H9 (cell line): ENCODE data around the gene USP40. TPM values are rescaled to one million over a fixed set of nuclear protein-coding genes. Genes with fewer than 3 reads are reported as not detected.

Experiments used
- DNase-seq: peaks from one replicate; pipeline ENCODE4 v3.0.0-alpha.2; 2017
- H2AFZ ChIP-seq: one replicate; pipeline ENCODE4 v1.6.1; 2013; ENCODE audit warnings: mild to moderate bottlenecking, low read length, control low read depth, moderate library complexity
- H2AK5ac ChIP-seq: 2 replicates; pipeline ENCODE4 v1.6.1; 2013; ENCODE audit warnings: low read length, control low read depth, mixed read lengths; ENCODE audit not compliant: insufficient read length
- H2BK120ac ChIP-seq: one replicate; pipeline ENCODE4 v1.6.1; 2013; ENCODE audit warnings: low read depth, mild to moderate bottlenecking, low read length, control low read depth, inconsistent platforms; ENCODE audit not compliant: poor library complexity, severe bottlenecking
- H2BK12ac ChIP-seq: 2 replicates; pipeline ENCODE4 v1.6.1; 2013; ENCODE audit warnings: low read length, control low read depth, mixed read lengths, low read depth; ENCODE audit not compliant: insufficient read length
- H2BK15ac ChIP-seq: 2 replicates; pipeline ENCODE4 v1.6.1; 2013; ENCODE audit warnings: low read depth, low read length, control low read depth
- H2BK20ac ChIP-seq: one replicate; pipeline ENCODE4 v1.6.1; 2013; ENCODE audit warnings: low read depth, mild to moderate bottlenecking, low read length, control low read depth, inconsistent platforms; ENCODE audit not compliant: poor library complexity, severe bottlenecking
- H2BK5ac ChIP-seq: 2 replicates; pipeline ENCODE4 v1.6.1; 2013; ENCODE audit warnings: low read length, control low read depth, mixed read lengths; ENCODE audit not compliant: insufficient read length
- H3K14ac ChIP-seq: 2 replicates; pipeline ENCODE4 v1.6.1; 2013; ENCODE audit warnings: low read length, control low read depth; ENCODE audit not compliant: insufficient read depth
- H3K18ac ChIP-seq: 2 replicates; pipeline ENCODE4 v1.6.1; 2013; ENCODE audit warnings: low read depth, mild to moderate bottlenecking, mixed read lengths, low read length, control low read depth; ENCODE audit not compliant: insufficient read length
- H3K23ac ChIP-seq: 2 replicates; pipeline ENCODE4 v1.6.1; 2013; ENCODE audit warnings: low read length, control low read depth, mixed read lengths, low read depth; ENCODE audit not compliant: insufficient read length
- H3K23me2 ChIP-seq: 2 replicates; pipeline ENCODE4 v1.6.1; 2013; ENCODE audit warnings: low read depth, mild to moderate bottlenecking, mixed read lengths, low read length, control low read depth; ENCODE audit not compliant: insufficient read length, poor library complexity, severe bottlenecking
- H3K27ac ChIP-seq: 2 replicates; pipeline ENCODE4 v1.5.1; 2013; ENCODE audit warnings: low read length, control low read depth, mixed read lengths, low read depth; ENCODE audit not compliant: insufficient read length
- H3K27me3 ChIP-seq: 2 replicates; pipeline ENCODE4 v1.6.1; 2013; ENCODE audit warnings: low read length, control low read depth, inconsistent platforms; ENCODE audit not compliant: insufficient read depth
- H3K4ac ChIP-seq: 2 replicates; pipeline ENCODE4 v1.6.1; 2013; ENCODE audit warnings: low read depth, mild to moderate bottlenecking, control low read depth, inconsistent platforms, low read length, moderate library complexity
- H3K4me1 ChIP-seq: 2 replicates; pipeline ENCODE4 v1.6.1; 2013; ENCODE audit warnings: low read length, control low read depth, inconsistent platforms; ENCODE audit not compliant: insufficient read depth
- H3K4me2 ChIP-seq: 2 replicates; pipeline ENCODE4 v1.6.1; 2013; ENCODE audit warnings: low read length, control low read depth, mixed read lengths; ENCODE audit not compliant: insufficient read length, insufficient read depth
- H3K56ac ChIP-seq: 2 replicates; pipeline ENCODE4 v1.6.1; 2013; ENCODE audit warnings: low read depth, mild to moderate bottlenecking, mixed read lengths, low read length, control low read depth; ENCODE audit not compliant: insufficient read length
- H3K79me1 ChIP-seq: 2 replicates; pipeline ENCODE4 v1.6.1; 2013; ENCODE audit warnings: low read depth, mild to moderate bottlenecking, moderate library complexity, low read length, control low read depth, inconsistent platforms; ENCODE audit not compliant: insufficient read depth, poor library complexity, severe bottlenecking
- H3K79me2 ChIP-seq: 2 replicates; pipeline ENCODE4 v1.6.1; 2013; ENCODE audit warnings: low read length, control low read depth, inconsistent platforms; ENCODE audit not compliant: insufficient read depth
- H3K9ac ChIP-seq: 2 replicates; pipeline ENCODE4 v1.6.1; 2013; ENCODE audit warnings: low read length, control low read depth, mixed read lengths; ENCODE audit not compliant: insufficient read length; ENCODE audit errors: extremely low read depth
- H3K9me3 ChIP-seq: one replicate; pipeline ENCODE4 v1.6.1; 2013; ENCODE audit warnings: low read depth, low read length, inconsistent platforms; ENCODE audit not compliant: control insufficient read depth
- H3T11ph ChIP-seq: one replicate; pipeline ENCODE4 v1.6.1; 2013; ENCODE audit warnings: mild to moderate bottlenecking, low read length, control low read depth, inconsistent platforms
- H4K20me1 ChIP-seq: one replicate; pipeline ENCODE4 v1.6.1; 2013; ENCODE audit not compliant: control insufficient read depth, insufficient read length, insufficient read depth
- H4K5ac ChIP-seq: 2 replicates; pipeline ENCODE4 v1.6.1; 2013; ENCODE audit warnings: low read depth, mild to moderate bottlenecking, mixed read lengths, low read length, control low read depth; ENCODE audit not compliant: insufficient read length
- H4K8ac ChIP-seq: replicated peaks from 2 replicates; pipeline ENCODE4 v1.6.1; 2013; ENCODE audit warnings: low read length, control low read depth, mixed read lengths, low read depth; ENCODE audit not compliant: insufficient read length
- H4K91ac ChIP-seq: 2 replicates; pipeline ENCODE4 v1.6.1; 2013; ENCODE audit warnings: low read depth, mild to moderate bottlenecking, moderate library complexity, mixed read lengths, low read length, control low read depth; ENCODE audit not compliant: insufficient read length
- H3K27ac Mint-ChIP-seq, 3 experiments: 2 replicates in 2 of 3; 3 replicates in 1 of 3; pipeline ENCODE4 v1.8.0; 2020 to 2021; ENCODE audit warnings: mixed read lengths in 3 of 3, mild to moderate bottlenecking in 1 of 3, moderate library complexity in 1 of 3
- H3K27me3 Mint-ChIP-seq: 2 replicates; pipeline ENCODE4 v1.8.0; 2021; ENCODE audit warnings: low read depth, mild to moderate bottlenecking, moderate library complexity, mixed read lengths
- H3K36me3 Mint-ChIP-seq, 3 experiments: 2 replicates in 2 of 3; 3 replicates in 1 of 3; pipeline ENCODE4 v1.8.0; 2020 to 2021; ENCODE audit warnings: low read depth in 3 of 3, mixed read lengths in 3 of 3; ENCODE audit not compliant: insufficient read depth in 1 of 3
- H3K4me1 Mint-ChIP-seq, 2 experiments: 2 replicates each; pipeline ENCODE4 v1.8.0; 2020; ENCODE audit warnings: mixed read lengths in 2 of 2
- H3K4me3 Mint-ChIP-seq, 2 experiments: 2 replicates in 1 of 2; 3 replicates in 1 of 2; pipeline ENCODE4 v1.8.0; 2020 to 2021; ENCODE audit warnings: mild to moderate bottlenecking in 2 of 2, mixed read lengths in 2 of 2, moderate library complexity in 1 of 2
- H3K9me3 Mint-ChIP-seq, 2 experiments: 2 replicates in 1 of 2; 3 replicates in 1 of 2; pipeline ENCODE4 v1.8.0; 2020; ENCODE audit warnings: mild to moderate bottlenecking in 2 of 2, mixed read lengths in 2 of 2, moderate library complexity in 1 of 2
- WGBS: extraction: QIAGEN DNeasy Blood & Tissue Kit; methylation state at CpG from one replicate; pipeline ENCODE4 v1.1.7; 2013; ENCODE audit warnings: missing lambda C conversion rate, low lambda C conversion rate, mixed read lengths; ENCODE audit not compliant: insufficient read length; ENCODE audit errors: extremely low coverage; 5-methylcytosine and 5-hydroxymethylcytosine counted together
- total RNA-seq: library from RNA; stranded (reverse); gene quantifications from 2 replicates; pipeline ENCODE4 v1.2.1, GENCODE V29; 2021
- TF ChIP-seq, protein P1 (sequence below): fragments of 200-600 bp; sonication (generic); conservative IDR thresholded peaks from 3 replicates; pipeline ENCODE4 v1.8.0; 2021; ENCODE audit warnings: antibody characterized with exemption, mild to moderate bottlenecking

Gene USP40
- total RNA-seq, 1 experiment from 2014 or later, result 7.5 TPM

DNA sequence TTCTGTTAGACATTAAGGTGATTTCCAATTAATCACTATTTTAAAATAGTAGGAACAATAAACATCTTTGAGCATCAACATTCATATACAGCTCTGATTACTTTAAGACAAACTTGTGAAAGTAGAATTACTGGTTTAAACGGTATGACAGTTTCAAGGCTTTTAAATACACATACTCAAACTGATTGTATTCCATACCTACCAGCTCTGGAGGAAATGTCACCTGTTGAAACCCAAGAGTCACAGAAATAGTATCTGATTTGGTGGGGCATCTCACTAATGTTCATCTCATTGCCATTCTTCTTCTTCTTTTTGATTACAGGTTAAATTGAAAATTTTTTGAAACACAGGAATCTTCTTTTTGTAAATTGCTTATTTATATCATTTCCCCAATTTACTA is 36.2 kb downstream of the USP40 start:
- H3K23ac ChIP-seq, result no peak overlapping the region
- no peak overlapping the region for H4K5ac ChIP-seq
- Mint-ChIP-seq H3K4me3 (no peak overlapping the region), H3K4me1 (peaks cover 2 to 7% of the 10 kb centered on the region in 2 experiments; a peak in 2 of 4 replicates), H3K9me3 (no peaks in the 10 kb centered on the region; a peak in 1 of 5 replicates), H3K36me3 (peaks cover 3 to 4% (median 4%) of the 10 kb centered on the region in 3 experiments; a peak in 4 of 7 replicates), H3K27ac (0 out of 7 replicates have a peak overlapping the region, but pooled peaks of 1 of the 3 experiments have one; percentile 24), H3K27me3 (no peaks in the 10 kb centered on the region)
- H2BK12ac ChIP-seq, result no peak overlapping the region
- no CpG with 5 or more reads among the region's 1 CpG for WGBS
- no peak overlapping the region for H2BK5ac ChIP-seq
- no peaks in the 10 kb centered on the region for H3K79me1 ChIP-seq
- H3K4ac ChIP-seq, result no peak overlapping the region
- H3K18ac ChIP-seq, result no peak overlapping the region
- no peaks in the 10 kb centered on the region for H3K27me3 ChIP-seq
- H3K23me2 ChIP-seq, result no peaks in the 10 kb centered on the region
- no peak overlapping the region for H4K8ac ChIP-seq
- H2AFZ ChIP-seq, result no peak overlapping the region
- no peak overlapping the region for H2AK5ac ChIP-seq
- no peak overlapping the region for H3K27ac ChIP-seq
- H4K91ac ChIP-seq, result no peak overlapping the region
- no peak overlapping the region for H2BK120ac ChIP-seq
- H3K9ac ChIP-seq, result no peak overlapping the region
- H3K56ac ChIP-seq, result no peak overlapping the region
- H3K9me3 ChIP-seq, result no peaks in the 10 kb centered on the region
- H3K4me1 ChIP-seq, result no peaks in the 10 kb centered on the region
- H2BK20ac ChIP-seq, result no peak overlapping the region
- H3K4me2 ChIP-seq, result no peak overlapping the region
- no peak overlapping the region for H2BK15ac ChIP-seq
- no peak for DNase-seq
- no peaks in the 10 kb centered on the region for H3K79me2 ChIP-seq
- TF ChIP-seq, protein P1, sequence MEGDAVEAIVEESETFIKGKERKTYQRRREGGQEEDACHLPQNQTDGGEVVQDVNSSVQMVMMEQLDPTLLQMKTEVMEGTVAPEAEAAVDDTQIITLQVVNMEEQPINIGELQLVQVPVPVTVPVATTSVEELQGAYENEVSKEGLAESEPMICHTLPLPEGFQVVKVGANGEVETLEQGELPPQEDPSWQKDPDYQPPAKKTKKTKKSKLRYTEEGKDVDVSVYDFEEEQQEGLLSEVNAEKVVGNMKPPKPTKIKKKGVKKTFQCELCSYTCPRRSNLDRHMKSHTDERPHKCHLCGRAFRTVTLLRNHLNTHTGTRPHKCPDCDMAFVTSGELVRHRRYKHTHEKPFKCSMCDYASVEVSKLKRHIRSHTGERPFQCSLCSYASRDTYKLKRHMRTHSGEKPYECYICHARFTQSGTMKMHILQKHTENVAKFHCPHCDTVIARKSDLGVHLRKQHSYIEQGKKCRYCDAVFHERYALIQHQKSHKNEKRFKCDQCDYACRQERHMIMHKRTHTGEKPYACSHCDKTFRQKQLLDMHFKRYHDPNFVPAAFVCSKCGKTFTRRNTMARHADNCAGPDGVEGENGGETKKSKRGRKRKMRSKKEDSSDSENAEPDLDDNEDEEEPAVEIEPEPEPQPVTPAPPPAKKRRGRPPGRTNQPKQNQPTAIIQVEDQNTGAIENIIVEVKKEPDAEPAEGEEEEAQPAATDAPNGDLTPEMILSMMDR, result no peak
- H3T11ph ChIP-seq, result no peak overlapping the region
- no peaks in the 10 kb centered on the region for H4K20me1 ChIP-seq
- H3K14ac ChIP-seq, result no peak overlapping the region
